GM21825 (cell line): ENCODE results near the gene PPP4R1.
"Not testable (repeated sequence)": the region's sequence is repeated elsewhere in the genome, so short reads cannot be mapped to it uniquely, and the experiment has no call there.

Experiments
- ATAC-seq: cut with Tn5 transposase; IDR thresholded peaks from one replicate; pipeline ENCODE4 v1.9.1; 2021; ENCODE audit warnings: mild to moderate bottlenecking, moderate library complexity; ENCODE audit not compliant: unreplicated experiment

The PPP4R1 gene, protein sequence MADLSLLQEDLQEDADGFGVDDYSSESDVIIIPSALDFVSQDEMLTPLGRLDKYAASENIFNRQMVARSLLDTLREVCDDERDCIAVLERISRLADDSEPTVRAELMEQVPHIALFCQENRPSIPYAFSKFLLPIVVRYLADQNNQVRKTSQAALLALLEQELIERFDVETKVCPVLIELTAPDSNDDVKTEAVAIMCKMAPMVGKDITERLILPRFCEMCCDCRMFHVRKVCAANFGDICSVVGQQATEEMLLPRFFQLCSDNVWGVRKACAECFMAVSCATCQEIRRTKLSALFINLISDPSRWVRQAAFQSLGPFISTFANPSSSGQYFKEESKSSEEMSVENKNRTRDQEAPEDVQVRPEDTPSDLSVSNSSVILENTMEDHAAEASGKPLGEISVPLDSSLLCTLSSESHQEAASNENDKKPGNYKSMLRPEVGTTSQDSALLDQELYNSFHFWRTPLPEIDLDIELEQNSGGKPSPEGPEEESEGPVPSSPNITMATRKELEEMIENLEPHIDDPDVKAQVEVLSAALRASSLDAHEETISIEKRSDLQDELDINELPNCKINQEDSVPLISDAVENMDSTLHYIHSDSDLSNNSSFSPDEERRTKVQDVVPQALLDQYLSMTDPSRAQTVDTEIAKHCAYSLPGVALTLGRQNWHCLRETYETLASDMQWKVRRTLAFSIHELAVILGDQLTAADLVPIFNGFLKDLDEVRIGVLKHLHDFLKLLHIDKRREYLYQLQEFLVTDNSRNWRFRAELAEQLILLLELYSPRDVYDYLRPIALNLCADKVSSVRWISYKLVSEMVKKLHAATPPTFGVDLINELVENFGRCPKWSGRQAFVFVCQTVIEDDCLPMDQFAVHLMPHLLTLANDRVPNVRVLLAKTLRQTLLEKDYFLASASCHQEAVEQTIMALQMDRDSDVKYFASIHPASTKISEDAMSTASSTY

DNA sequence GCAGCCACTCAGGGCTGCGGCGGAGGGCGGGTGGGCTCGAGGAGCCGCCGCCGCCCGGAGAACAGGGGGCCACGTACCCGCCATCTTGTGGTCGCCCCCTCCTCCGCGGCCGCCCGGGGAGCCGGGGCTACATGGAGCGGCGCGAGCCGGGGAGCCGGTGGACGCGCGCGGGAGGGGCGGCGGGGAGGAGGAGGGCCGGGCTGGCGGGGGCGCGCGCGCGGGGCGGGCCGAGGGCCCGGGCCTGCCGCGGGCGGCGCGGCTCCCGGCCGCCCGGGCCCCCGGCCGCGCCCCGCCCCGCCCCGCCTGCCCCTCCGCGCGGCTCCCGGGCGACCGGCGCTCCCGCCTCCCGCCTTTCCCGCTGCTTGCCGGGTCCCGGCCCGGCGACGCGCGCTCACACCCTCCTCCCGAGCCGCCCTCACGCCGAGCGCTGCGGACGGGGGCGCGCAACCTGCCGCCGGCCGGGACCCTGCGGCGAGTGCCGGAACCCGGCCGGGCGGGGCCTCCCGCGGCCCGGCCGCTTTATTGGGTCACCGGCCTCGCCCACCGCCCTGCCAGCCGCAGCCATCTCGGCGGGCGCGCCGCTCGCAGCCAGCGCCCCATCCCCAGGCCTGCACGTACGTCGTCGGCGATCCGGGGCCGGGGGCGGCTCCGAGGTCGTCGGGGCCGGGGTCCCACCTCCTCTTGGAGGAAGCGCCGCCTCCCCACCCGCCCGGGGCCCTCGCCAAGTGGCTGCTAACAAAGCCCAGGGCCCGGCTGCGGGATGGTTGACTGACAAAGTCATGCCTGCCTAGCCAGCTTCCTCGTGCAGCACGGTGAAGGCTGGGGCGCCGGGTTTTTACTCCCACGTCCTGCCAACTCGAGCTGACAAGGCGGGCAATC, at the start of gene PPP4R1:
PPP4R1 (minus strand) TSS at position 159 of the 879 bp plus-strand sequence; CDS start at position 84, 75 bp downstream.
- peak; percentile 62 for ATAC-seq

DNA sequence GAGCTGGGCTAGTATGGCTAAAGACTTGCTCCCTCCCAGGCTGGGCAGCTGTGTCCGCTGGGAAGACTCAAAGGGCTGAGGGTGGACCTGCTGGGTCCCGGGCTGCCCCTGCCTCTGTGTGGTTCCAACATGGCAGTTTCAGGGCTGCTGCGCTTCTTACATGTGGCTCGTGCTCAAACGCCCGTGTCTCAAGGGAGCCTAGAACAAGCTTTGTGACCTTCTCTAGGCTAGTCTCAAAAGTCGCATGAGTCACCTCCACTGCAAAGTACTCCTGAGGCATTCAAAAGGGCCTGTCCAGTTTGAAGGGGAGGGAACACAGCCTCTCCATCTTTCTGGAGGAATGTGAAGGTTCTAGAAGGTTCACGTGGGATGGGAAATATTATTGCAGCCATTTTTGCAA, 49.0 kb upstream of the PPP4R1 start:
- no peak for ATAC-seq

- no peak for ATAC-seq
These were observed 47.2 kb upstream of the PPP4R1 start for GRCh38 chr18:9661564-9661963.

DNA sequence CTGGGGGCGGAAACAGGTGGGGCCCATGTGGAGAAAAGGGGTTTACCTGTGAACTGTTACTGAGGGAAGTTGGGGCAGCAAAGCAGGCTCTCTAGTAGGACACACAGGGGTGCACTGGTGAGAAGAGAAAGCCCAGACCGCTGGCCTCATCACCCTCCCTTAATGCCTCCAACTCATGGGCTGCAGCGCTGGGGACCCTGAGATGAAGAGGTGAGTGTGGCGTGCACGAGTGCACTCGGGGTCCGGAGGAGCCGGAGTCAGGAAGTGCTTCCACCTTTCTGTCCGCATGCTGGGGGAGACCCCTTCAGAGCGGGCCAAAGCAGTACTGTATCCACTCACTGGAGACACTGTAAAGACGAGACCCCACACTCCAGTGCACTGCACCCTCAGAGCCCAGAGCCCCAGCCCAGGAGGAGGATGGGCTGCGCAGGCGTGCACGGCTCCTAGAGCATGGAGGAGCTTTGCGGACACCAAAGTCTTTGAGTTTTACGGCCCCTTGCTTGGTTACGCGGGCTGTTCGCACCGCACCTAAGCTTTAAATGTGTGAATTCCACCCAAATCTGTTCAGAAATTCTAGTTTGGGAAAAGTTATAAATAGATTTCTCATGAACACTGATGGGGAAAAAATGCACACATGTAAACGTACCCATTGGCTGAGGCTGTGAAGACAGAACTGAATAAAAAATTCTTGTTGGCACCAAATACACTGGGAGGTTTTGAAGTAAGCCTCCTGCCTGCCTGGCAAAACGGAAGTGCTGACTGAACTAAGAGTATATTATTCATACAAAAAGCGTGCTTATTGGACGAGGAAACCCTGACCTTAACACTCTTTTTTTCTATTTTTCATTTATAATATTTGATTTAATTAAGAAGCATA, 45.4 kb upstream of the PPP4R1 start:
- ATAC-seq: no peak

DNA sequence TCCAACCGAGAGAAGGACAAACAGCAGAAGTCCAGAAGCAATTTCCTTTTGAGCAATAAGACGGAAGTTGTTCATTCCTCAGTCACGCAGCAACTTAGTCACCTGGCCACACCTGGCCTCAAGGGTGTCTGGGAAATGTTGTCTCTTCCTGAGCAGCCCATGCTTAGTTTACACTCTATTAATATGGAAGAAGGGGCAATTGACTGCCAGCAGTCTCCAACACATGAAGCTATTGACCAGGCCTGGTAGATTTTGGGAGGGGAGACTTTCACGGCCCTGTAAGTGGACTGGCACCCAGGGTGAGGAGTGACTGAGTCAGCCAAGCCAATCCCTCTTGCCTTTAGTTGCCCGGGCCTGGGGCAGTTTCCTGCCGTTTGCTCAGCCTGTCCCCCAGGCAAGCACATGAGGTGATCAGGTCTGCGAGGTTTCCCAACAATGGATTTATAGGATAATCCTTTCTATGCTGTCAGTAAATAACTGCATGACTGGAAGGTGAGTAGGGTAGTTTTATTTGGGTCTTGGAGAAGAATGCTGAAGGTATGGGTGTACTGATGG, 43.8 kb upstream of the PPP4R1 start:
- no peak for ATAC-seq

DNA sequence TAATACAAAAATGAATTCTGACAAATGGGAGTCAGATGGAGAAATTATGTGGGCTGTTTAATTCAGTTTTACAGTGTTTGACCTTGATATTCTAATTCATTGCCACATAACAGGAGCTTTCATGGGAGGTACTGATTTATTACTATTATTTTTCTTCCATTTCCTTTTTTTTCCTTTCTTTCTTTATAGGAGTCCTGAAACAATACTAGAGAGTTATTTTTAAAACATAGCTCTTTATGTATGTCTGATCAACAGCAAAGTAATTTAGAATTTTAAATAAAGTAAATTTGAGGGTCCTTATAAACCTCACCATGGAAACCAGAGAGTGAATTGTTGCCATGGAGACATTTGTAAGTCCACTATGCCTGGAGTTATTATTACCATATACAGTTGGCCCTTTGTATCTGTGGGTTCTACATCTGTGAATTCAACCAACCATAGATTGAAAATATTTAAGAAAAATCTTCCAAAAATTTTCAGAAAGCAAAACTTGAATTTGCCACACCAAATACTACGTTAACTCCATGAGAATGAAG, 40.9 kb upstream of the PPP4R1 start:
- no peak for ATAC-seq

- ATAC-seq: no peak
These were observed 39.0 kb upstream of the PPP4R1 start for GRCh38 chr18:9653390-9653789.

DNA sequence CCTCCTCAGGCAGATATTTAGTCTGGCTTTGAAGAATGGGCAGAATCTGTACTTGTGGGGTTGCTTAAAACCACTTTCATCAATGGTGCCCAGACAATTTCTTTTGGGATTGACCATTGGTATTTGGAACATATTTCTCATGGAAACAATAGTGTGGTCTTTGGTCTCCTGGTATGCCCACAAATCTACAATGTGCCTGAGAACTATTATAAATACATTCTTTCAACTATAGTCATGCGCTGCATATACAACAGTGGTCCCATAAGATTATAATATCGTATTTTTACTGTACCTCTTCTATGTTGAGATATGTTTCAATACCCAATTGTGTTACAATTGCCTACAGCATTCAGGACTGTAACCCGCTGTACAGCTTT, 34.8 kb upstream of the PPP4R1 start:
- no peak for ATAC-seq

GRCh38 chr18:9648431-9649163, 34.2 kb upstream of the PPP4R1 start:
- no peak for ATAC-seq

GRCh38 chr18:9647496-9648323, 33.4 kb upstream of the PPP4R1 start:
- no peak for ATAC-seq

DNA sequence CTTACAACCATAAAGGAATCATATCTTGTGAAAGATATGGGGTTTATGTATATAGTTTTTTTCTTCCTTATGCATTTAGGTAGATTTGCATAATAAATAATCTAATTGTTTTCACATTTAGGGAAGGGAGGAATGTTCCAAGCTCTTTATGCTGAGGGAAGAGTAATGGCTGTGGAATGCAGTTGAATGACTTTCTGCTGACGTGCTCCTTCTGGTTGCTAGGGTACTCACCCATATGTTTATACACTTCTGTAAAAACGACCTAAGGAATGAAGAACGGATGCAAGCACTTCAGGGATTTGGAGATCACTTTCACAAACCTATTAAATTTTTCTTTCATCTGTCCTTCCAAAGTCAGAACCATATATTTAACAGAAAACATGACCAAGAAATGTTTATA, 29.2 kb upstream of the PPP4R1 start:
- ATAC-seq: no peak

- no peak for ATAC-seq
These were observed 28.6 kb upstream of the PPP4R1 start for GRCh38 chr18:9642799-9643462.

DNA sequence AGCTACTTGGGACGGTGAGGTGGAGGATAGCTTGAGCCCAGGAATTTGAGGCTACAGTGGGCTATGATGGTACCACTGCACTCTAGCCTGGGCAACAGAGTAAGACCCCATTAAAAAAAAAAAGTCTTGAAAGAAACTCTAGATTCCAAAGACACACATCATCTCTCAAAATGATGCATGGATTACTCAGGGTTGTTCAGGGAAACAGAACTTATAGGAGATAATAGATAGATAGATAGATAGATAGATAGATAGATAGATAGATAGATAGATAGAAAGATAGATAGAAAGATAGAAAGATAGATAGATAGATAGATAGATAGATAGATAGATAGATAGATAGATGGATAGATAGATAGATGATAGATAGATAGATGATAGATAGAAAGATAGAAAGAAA, 26.7 kb upstream of the PPP4R1 start:
- not testable (repeated sequence) for ATAC-seq

DNA sequence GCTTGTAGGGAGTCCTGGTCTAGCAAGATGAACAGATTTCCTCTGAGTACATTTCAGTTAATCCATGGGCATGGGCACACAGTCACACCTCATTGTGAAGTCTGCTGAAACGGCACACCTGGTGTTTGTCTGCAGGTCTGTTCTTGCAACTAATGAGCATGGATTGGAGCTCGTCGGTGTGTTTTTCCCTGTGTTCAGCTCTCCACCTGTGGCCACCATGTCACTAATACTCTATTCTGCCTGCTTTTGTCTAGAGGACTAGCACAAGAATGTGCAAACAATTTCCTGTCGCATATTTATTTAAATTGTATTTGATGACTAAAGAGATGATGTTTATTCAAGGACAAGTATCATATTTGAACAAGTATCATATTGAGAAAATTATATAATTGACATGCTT, 24.5 kb upstream of the PPP4R1 start:
- no peak for ATAC-seq

DNA sequence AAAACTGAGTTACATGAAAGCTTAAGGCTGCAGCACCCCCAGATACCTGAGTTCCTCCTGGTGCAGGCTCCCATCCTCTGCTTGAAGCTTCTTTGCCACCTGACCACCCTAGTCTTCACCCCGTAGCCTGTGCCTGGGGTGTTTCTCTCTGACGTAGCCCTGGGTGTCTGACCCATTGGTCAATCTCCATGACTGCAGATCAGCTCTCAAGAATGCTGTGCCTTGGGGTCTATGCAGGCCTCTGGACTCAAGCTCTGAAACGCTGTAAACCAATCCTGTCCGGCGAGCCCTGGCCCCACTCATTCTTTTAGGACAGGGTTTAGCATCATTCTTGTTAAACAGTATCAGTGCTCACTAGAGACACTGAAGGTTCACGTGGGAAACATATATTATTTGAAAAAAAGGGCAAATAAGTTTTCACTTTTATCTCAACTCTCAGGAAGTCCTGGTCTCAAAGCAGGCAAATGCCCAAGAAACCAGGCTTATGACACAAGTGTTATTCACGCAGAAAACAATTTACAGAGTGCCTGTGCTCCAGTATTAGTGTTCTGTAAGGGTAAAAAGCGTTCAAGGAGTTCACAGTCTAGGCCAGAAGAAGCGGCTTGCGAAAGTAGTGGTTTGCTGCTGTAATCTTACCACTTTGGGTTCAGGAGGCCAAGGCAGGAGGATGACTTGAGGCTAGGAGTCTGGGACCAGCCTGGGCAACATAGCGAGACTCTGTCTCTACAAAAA, 22.8 kb upstream of the PPP4R1 start:
- ATAC-seq: no peak

GRCh38 chr18:9634856-9635255, 20.5 kb upstream of the PPP4R1 start:
- ATAC-seq: no peak
